ENCODE results near the gene TOR4A. TPM values are rescaled to one million over a fixed set of nuclear protein-coding genes. Genes with fewer than 3 reads are reported as not detected.
A peak's percentile ranks its signal among the peaks of the same experiment; 100 is the strongest.

Gene TOR4A
- total RNA-seq, 2 experiments from 2014 or later: 6.6 to 6.8 TPM

- H3K4me1 Mint-ChIP-seq (ENCODE audit: low read depth): peaks cover 5% of the 10 kb centered on the region
- H3K27ac Mint-ChIP-seq: no peak overlapping the region
- POLR2A ChIA-PET: interaction anchor here (2.5 kb wide), 1 partner anchor 9 kb away, joined by 13 read pairs; the partner anchor contains the start of gene TUBB4B
- no peaks in the 10 kb centered on the region for H3K9me3 Mint-ChIP-seq
- no peaks in the 10 kb centered on the region for H3K27me3 Mint-ChIP-seq
- CTCF ChIA-PET: interaction anchor here (1.0 to 3.4 kb wide), 2 partner anchors 10 to 14 kb away, joined by 5 to 11 read pairs; partner anchors contain the start of gene TUBB4B
- DNase-seq: no peak
- no peak overlapping the region for H3K4me3 Mint-ChIP-seq
- intact Hi-C loops (cut with micrococcal nuclease): no loop called here
- H3K36me3 Mint-ChIP-seq: peaks cover 2% of the 10 kb centered on the region
Observed at GRCh38 chr9:137250329-137251193, 27.0 kb upstream of the TOR4A start.

- intact Hi-C loops (cut with micrococcal nuclease): no loop called here
- peaks cover 10% of the 10 kb centered on the region for H3K4me1 Mint-ChIP-seq (ENCODE audit: low read depth)
- no peak for DNase-seq
- no peak within 1 kb of the TSS for H3K27ac Mint-ChIP-seq
- H3K36me3 Mint-ChIP-seq: peaks cover 2% of the 10 kb centered on the region
- no peaks in the 10 kb centered on the region for H3K27me3 Mint-ChIP-seq
- H3K9me3 Mint-ChIP-seq: no peaks in the 10 kb centered on the region
- POLR2A ChIA-PET: interaction anchor here (2.5 kb wide), 1 partner anchor 10 kb away, joined by 13 read pairs; the partner anchor contains the start of gene TUBB4B
- CTCF ChIA-PET: no interaction called here
- no peak within 1 kb of the TSS for H3K4me3 Mint-ChIP-seq
Observed at GRCh38 chr9:137251194-137251461, 26.4 kb upstream of the TOR4A start, which contains the start of gene STPG3. STPG3 (plus strand) TSS chr9:137251286; CDS start chr9:137251287, 1 bp downstream.

GRCh38 chr9:137251490-137252268 is 25.8 kb upstream of the TOR4A start:
- H3K4me1 Mint-ChIP-seq (ENCODE audit: low read depth): peaks cover 16% of the 10 kb centered on the region
- H3K27me3 Mint-ChIP-seq: no peaks in the 10 kb centered on the region
- intact Hi-C loops (cut with micrococcal nuclease): no loop called here
- H3K27ac Mint-ChIP-seq: no peak overlapping the region
- no peak overlapping the region for H3K4me3 Mint-ChIP-seq
- H3K9me3 Mint-ChIP-seq: no peaks in the 10 kb centered on the region
- ChIA-PET POLR2A (interaction anchor here (2.5 to 5.1 kb wide), 2 partner anchors 10 kb away, joined by 13 to 65 read pairs; partner anchors contain the start of gene TUBB4B), CTCF (no interaction called here)
- H3K36me3 Mint-ChIP-seq: peaks cover 2% of the 10 kb centered on the region
- no peak for DNase-seq

GRCh38 chr9:137252555-137253506 is 24.7 kb upstream of the TOR4A start:
- POLR2A ChIA-PET: interaction anchor here (5.1 kb wide), 1 partner anchor 11 kb away, joined by 65 read pairs; the partner anchor contains the start of gene TUBB4B

GRCh38 chr9:137253717-137254623 is 23.6 kb upstream of the TOR4A start:
- peak overlapping the region; percentile 81 for H3K4me3 Mint-ChIP-seq

More at GRCh38 chr9:137252555-137253506, 24.7 kb upstream of the TOR4A start:
- Mint-ChIP-seq H3K4me3 (no peak overlapping the region), H3K4me1 (ENCODE audit: low read depth) (peaks cover 20% of the 10 kb centered on the region), H3K9me3 (no peaks in the 10 kb centered on the region), H3K27ac (no peak overlapping the region), H3K27me3 (no peaks in the 10 kb centered on the region), H3K36me3 (peaks cover 6% of the 10 kb centered on the region)
- CTCF ChIA-PET: interaction anchor here (0.8 to 2.4 kb wide), 2 partner anchors 11 to 16 kb away, joined by 3 to 11 read pairs; no protein-coding TSS in a partner anchor
- intact Hi-C loops (cut with micrococcal nuclease): no loop called here
- no peak for DNase-seq

GRCh38 chr9:137254624-137255447 is 22.7 kb upstream of the TOR4A start, which contains the start of gene NELFB:
NELFB (plus strand) TSS chr9:137255327.
- intact Hi-C loops (cut with micrococcal nuclease): loop anchor here (1.0 kb wide), 1 partner anchor 15 kb away; no protein-coding TSS in a partner anchor
- peak; percentile 96 for DNase-seq
- H3K4me1 Mint-ChIP-seq (ENCODE audit: low read depth): peaks cover 20% of the 10 kb centered on the region
- H3K36me3 Mint-ChIP-seq: peaks cover 11% of the 10 kb centered on the region
- ChIA-PET CTCF (interaction anchor here (0.6 to 2.4 kb wide), 10 partner anchors 11 to 187 kb away, joined by 3 to 11 read pairs (median 4); partner anchors contain the start of genes EXD3, NOXA1, NRARP and RNF224), POLR2A (interaction anchor here (1.5 to 5.1 kb wide), 2 partner anchors 10 to 13 kb away, joined by 5 to 65 read pairs; partner anchors contain the start of gene TUBB4B)
- H3K9me3 Mint-ChIP-seq: no peaks in the 10 kb centered on the region
- H3K4me3 Mint-ChIP-seq: peak within 1 kb of the TSS; percentile 86
- peak within 1 kb of the TSS; percentile 71 for H3K27ac Mint-ChIP-seq
- no peaks in the 10 kb centered on the region for H3K27me3 Mint-ChIP-seq

More at GRCh38 chr9:137253717-137254623, 23.6 kb upstream of the TOR4A start:
- peaks cover 20% of the 10 kb centered on the region for H3K4me1 Mint-ChIP-seq (ENCODE audit: low read depth)
- ChIA-PET POLR2A (interaction anchor here (1.5 to 5.1 kb wide), 2 partner anchors 9 to 13 kb away, joined by 5 to 65 read pairs; partner anchors contain the start of gene TUBB4B), CTCF (interaction anchor here (0.6 to 2.4 kb wide), 9 partner anchors 10 to 186 kb away, joined by 3 to 11 read pairs (median 3); partner anchors contain the start of genes NRARP and RNF224)
- intact Hi-C loops (cut with micrococcal nuclease): no loop called here
- no peak for DNase-seq
- peak overlapping the region; percentile 30 for H3K27ac Mint-ChIP-seq
- H3K27me3 Mint-ChIP-seq: no peaks in the 10 kb centered on the region
- peaks cover 7% of the 10 kb centered on the region for H3K36me3 Mint-ChIP-seq
- no peaks in the 10 kb centered on the region for H3K9me3 Mint-ChIP-seq

GRCh38 chr9:137255448-137256114 is 21.9 kb upstream of the TOR4A start:
- DNase-seq: no peak
- Mint-ChIP-seq H3K36me3 (peaks cover 11% of the 10 kb centered on the region), H3K4me3 (peak overlapping the region; percentile 86), H3K27ac (peak overlapping the region; percentile 71), H3K4me1 (ENCODE audit: low read depth) (peaks cover 20% of the 10 kb centered on the region), H3K9me3 (no peaks in the 10 kb centered on the region), H3K27me3 (no peaks in the 10 kb centered on the region)
- POLR2A ChIA-PET: interaction anchor here (1.5 to 5.1 kb wide), 2 partner anchors 11 to 14 kb away, joined by 5 to 65 read pairs; partner anchors contain the start of gene TUBB4B
- intact Hi-C loops (cut with micrococcal nuclease): loop anchor here (1.0 kb wide), 1 partner anchor 15 kb away; no protein-coding TSS in a partner anchor
- CTCF ChIA-PET: interaction anchor here (0.6 to 2.4 kb wide), 8 partner anchors 12 to 463 kb away, joined by 3 to 15 read pairs (median 6); partner anchors contain the start of genes EXD3, NOXA1, RNF224 and TUBB4B

GRCh38 chr9:137256362-137256761 is 21.2 kb upstream of the TOR4A start:
- Mint-ChIP-seq H3K27me3 (no peaks in the 10 kb centered on the region), H3K36me3 (peaks cover 11% of the 10 kb centered on the region), H3K4me1 (ENCODE audit: low read depth) (peaks cover 20% of the 10 kb centered on the region), H3K9me3 (no peaks in the 10 kb centered on the region), H3K27ac (no peak overlapping the region), H3K4me3 (peak overlapping the region; percentile 86)
- intact Hi-C loops (cut with micrococcal nuclease): no loop called here
- ChIA-PET CTCF (interaction anchor here (0.6 to 2.1 kb wide), 6 partner anchors 16 to 464 kb away, joined by 3 to 15 read pairs (median 4); partner anchors contain the start of genes EXD3, NOXA1, RNF224 and TUBB4B), POLR2A (interaction anchor here (0.6 to 5.1 kb wide), 3 partner anchors 15 to 33 kb away, joined by 3 to 65 read pairs (median 3); partner anchors contain the start of genes TOR4A and TUBB4B)
- no peak for DNase-seq

GRCh38 chr9:137256856-137257255 is 20.7 kb upstream of the TOR4A start:
- intact Hi-C loops (cut with micrococcal nuclease): no loop called here
- no peak overlapping the region for H3K27ac Mint-ChIP-seq
- H3K9me3 Mint-ChIP-seq: no peaks in the 10 kb centered on the region
- H3K4me1 Mint-ChIP-seq (ENCODE audit: low read depth): peaks cover 20% of the 10 kb centered on the region
- ChIA-PET POLR2A (interaction anchor here (0.6 to 5.1 kb wide), 3 partner anchors 16 to 34 kb away, joined by 3 to 65 read pairs (median 3); partner anchors contain the start of genes TOR4A and TUBB4B), CTCF (interaction anchor here (0.6 to 2.1 kb wide), 6 partner anchors 16 to 464 kb away, joined by 3 to 15 read pairs (median 4); partner anchors contain the start of genes EXD3, NOXA1, RNF224 and TUBB4B)
- H3K4me3 Mint-ChIP-seq: peak overlapping the region; percentile 86
- H3K27me3 Mint-ChIP-seq: no peaks in the 10 kb centered on the region
- DNase-seq: no peak
- peaks cover 16% of the 10 kb centered on the region for H3K36me3 Mint-ChIP-seq

Measured in activated CD4-positive, alpha-beta memory T cell treated with anti-CD3 and anti-CD28 coated beads for 36 hours (primary cell).